ENCODE results near the gene DMRTC2. TPM values are rescaled to one million over a fixed set of nuclear protein-coding genes. Genes with fewer than 3 reads are reported as not detected.

Gene DMRTC2
- total and polyA plus RNA-seq, 2 of the 8 experiments (the other 6 are each of a cell fraction or from before 2014, with no cell fraction given) = not detected

GRCh38 chr19:41810301-41810700 lies 34.5 kb upstream of the DMRTC2 start:
- no peak overlapping the region for H2AK5ac ChIP-seq (ENCODE audit: low read depth, low read length)
- H2BK120ac ChIP-seq (replicated peaks; ENCODE audit: low read depth, low read length) = no peak overlapping the region
- no peak overlapping the region for H2BK5ac ChIP-seq (ENCODE audit: low read depth, low read length)
- H3K4me2 ChIP-seq (ENCODE audit: insufficient read depth in 1 of 2, low read depth in 2 of 2, low read length in 2 of 2) = no peak overlapping the region
- H4K8ac ChIP-seq (ENCODE audit: extremely low read depth, insufficient read depth, low read length) = no peak overlapping the region
- no peak overlapping the region for H4K5ac ChIP-seq (ENCODE audit: insufficient read length, low read depth, low read length)
- H3K9ac ChIP-seq (replicated peaks in 1 of 4; ENCODE audit: extremely low read depth in 1 of 4, low read depth in 3 of 4, low read length in 3 of 4) = no peak overlapping the region
- H3K23me2 ChIP-seq (ENCODE audit: low read depth, low read length) = no peaks in the 10 kb centered on the region
- 73% methylated on average over 2 of the region's 4 CpGs; no CpG with 5 or more reads in 1 of the 2 experiments for WGBS, 2 experiments (ENCODE audit: extremely low coverage in 1 of 2, insufficient coverage in 1 of 2, insufficient read length in 1 of 2, insufficient replicate concordance in 2 of 2, low coverage in 1 of 2, low lambda C conversion rate in 2 of 2, missing lambda C conversion rate in 1 of 2)
- no peak for TF ChIP-seq GABPA (IDR thresholded peaks at IDR 0.05; ENCODE audit: borderline replicate concordance, insufficient read depth, low read length)
- no peak for TF ChIP-seq CTBP2 (IDR thresholded peaks at IDR 0.05; ENCODE audit: borderline replicate concordance, insufficient read depth, insufficient read length, low read length)
- no peak for DNase-seq (ENCODE audit: low read depth in 1 of 2, low spot score in 2 of 2)
- ChIA-PET POLR2A (ENCODE audit: partially characterized antibody) (no interaction called here), CTCF (ENCODE audit: partially characterized antibody) (interaction anchor here (0.6 to 1.0 kb wide), 3 partner anchors 13 to 680 kb away, joined by 3 read pairs; no protein-coding TSS in a partner anchor)
- no peak for FAIRE-seq
- H3K27ac ChIP-seq (ENCODE audit: low read depth, low read length) = no peak overlapping the region
- no peaks in the 10 kb centered on the region for H3K27me3 ChIP-seq (replicated peaks in 1 of 4; ENCODE audit: control insufficient read depth in 3 of 4, extremely low read depth in 1 of 4, insufficient read depth in 3 of 4, low read length in 3 of 4)
- no peak overlapping the region for H3K14ac ChIP-seq (ENCODE audit: insufficient read length)
- no peak overlapping the region for H3K23ac ChIP-seq (ENCODE audit: insufficient read length)
- H2BK20ac ChIP-seq (ENCODE audit: low read length) = no peak overlapping the region
- H3K79me1 ChIP-seq (ENCODE audit: low read depth, low read length) = no peaks in the 10 kb centered on the region
- H4K91ac ChIP-seq (replicated peaks; ENCODE audit: insufficient read length, low read length) = no peak overlapping the region
- no peak overlapping the region for H3K18ac ChIP-seq (ENCODE audit: extremely low read depth, low read length)
- peaks cover 79 to 82% of the 10 kb centered on the region in 2 experiments for H3K9me3 ChIP-seq (ENCODE audit: insufficient read depth in 2 of 2, low read depth in 1 of 2, low read length in 1 of 2)
- H3K4me3 ChIP-seq (ENCODE audit: extremely low read depth in 1 of 4, insufficient read depth in 2 of 4, low read depth in 3 of 4, low read length in 4 of 4) = no peak overlapping the region
- H4K20me1 ChIP-seq (replicated peaks in 1 of 2; ENCODE audit: control insufficient read depth in 1 of 2, insufficient read depth in 2 of 2, low read length in 2 of 2) = no peaks in the 10 kb centered on the region
- H2BK15ac ChIP-seq (ENCODE audit: low read length) = no peak overlapping the region
- H3K79me2 ChIP-seq (ENCODE audit: control insufficient read depth in 1 of 2, insufficient read depth in 2 of 2, low read length in 2 of 2) = no peaks in the 10 kb centered on the region
- no peak overlapping the region for H2BK12ac ChIP-seq (ENCODE audit: low read depth, low read length)
- H3K4me1 ChIP-seq (replicated peaks in 1 of 4; ENCODE audit: control insufficient read depth in 3 of 4, insufficient read depth in 4 of 4, low read length in 3 of 4) = no peaks in the 10 kb centered on the region
- H3K36me3 ChIP-seq (ENCODE audit: control insufficient read depth in 2 of 4, insufficient read depth in 4 of 4, low read length in 3 of 4) = no peaks in the 10 kb centered on the region
- H2AFZ ChIP-seq (ENCODE audit: low read length) = no peak overlapping the region
- no peak overlapping the region for H3K56ac ChIP-seq (replicated peaks; ENCODE audit: insufficient read length, low read depth, low read length)
- H3K4ac ChIP-seq (replicated peaks; ENCODE audit: insufficient read length, low read depth, low read length) = no peak overlapping the region
